ENCODE data around the gene CPNE1. TPM values are rescaled to one million over a fixed set of nuclear protein-coding genes. Genes with fewer than 3 reads are reported as not detected.
A peak's percentile ranks its signal among the peaks of the same experiment; 100 is the strongest.

Gene CPNE1
- total RNA-seq, 1 donor, result 92.0 TPM

GRCh38 chr20:35661908-35662307 is 2.8 kb downstream of the CPNE1 start:
- TF ChIP-seq, protein P1, sequence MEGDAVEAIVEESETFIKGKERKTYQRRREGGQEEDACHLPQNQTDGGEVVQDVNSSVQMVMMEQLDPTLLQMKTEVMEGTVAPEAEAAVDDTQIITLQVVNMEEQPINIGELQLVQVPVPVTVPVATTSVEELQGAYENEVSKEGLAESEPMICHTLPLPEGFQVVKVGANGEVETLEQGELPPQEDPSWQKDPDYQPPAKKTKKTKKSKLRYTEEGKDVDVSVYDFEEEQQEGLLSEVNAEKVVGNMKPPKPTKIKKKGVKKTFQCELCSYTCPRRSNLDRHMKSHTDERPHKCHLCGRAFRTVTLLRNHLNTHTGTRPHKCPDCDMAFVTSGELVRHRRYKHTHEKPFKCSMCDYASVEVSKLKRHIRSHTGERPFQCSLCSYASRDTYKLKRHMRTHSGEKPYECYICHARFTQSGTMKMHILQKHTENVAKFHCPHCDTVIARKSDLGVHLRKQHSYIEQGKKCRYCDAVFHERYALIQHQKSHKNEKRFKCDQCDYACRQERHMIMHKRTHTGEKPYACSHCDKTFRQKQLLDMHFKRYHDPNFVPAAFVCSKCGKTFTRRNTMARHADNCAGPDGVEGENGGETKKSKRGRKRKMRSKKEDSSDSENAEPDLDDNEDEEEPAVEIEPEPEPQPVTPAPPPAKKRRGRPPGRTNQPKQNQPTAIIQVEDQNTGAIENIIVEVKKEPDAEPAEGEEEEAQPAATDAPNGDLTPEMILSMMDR (IDR thresholded peaks at IDR 0.05; ENCODE audit: insufficient read depth, low read depth, low read length), result no peak
- H3K4me3 ChIP-seq (ENCODE audit: low read depth, low read length), result peak overlapping the region; percentile 96
- no peak for DNase-seq (ENCODE audit: low read depth)

- TF ChIP-seq, protein P1 (IDR thresholded peaks at IDR 0.05; ENCODE audit: insufficient read depth, low read depth, low read length), result no peak
- no peak for DNase-seq (ENCODE audit: low read depth)
- no peak overlapping the region for H3K4me3 ChIP-seq (ENCODE audit: low read depth, low read length)
These were observed 3.6 kb downstream of the CPNE1 start for GRCh38 chr20:35661053-35661452.

- H3K4me3 ChIP-seq (ENCODE audit: low read depth, low read length), result no peak overlapping the region
- DNase-seq (ENCODE audit: low read depth), result no peak
- TF ChIP-seq, protein P1 (IDR thresholded peaks at IDR 0.05; ENCODE audit: insufficient read depth, low read depth, low read length), result no peak
These were observed 4.4 kb downstream of the CPNE1 start for GRCh38 chr20:35660122-35660937.

DNA sequence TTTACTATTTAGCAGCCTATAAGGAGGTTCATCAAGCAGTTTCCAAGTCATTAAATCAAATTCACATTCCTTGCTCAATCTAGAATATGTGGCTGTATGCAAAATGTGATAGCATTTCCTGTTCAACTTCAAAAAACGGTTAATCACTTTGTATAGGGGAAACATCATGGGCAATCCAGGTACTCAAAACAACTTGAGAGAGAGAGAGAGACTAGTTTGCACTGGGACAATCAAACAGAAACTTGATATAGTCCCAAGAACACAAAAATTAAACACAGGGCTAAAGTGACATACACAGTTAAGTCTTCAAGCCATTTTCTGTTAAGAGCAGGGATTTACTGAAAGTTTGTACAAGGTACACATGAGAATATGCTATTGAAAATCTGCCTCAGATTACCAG is 7.4 kb downstream of the CPNE1 start:
- TF ChIP-seq, protein P1 (IDR thresholded peaks at IDR 0.05; ENCODE audit: insufficient read depth, low read depth, low read length), result no peak
- DNase-seq (ENCODE audit: low read depth), result no peak
- H3K4me3 ChIP-seq (ENCODE audit: low read depth, low read length), result no peak overlapping the region

- no peak for DNase-seq (ENCODE audit: low read depth)
- TF ChIP-seq, protein P1 (IDR thresholded peaks at IDR 0.05; ENCODE audit: insufficient read depth, low read depth, low read length), result no peak
- no peak overlapping the region for H3K4me3 ChIP-seq (ENCODE audit: low read depth, low read length)
These were observed 10.3 kb downstream of the CPNE1 start for GRCh38 chr20:35654415-35654814.

DNA sequence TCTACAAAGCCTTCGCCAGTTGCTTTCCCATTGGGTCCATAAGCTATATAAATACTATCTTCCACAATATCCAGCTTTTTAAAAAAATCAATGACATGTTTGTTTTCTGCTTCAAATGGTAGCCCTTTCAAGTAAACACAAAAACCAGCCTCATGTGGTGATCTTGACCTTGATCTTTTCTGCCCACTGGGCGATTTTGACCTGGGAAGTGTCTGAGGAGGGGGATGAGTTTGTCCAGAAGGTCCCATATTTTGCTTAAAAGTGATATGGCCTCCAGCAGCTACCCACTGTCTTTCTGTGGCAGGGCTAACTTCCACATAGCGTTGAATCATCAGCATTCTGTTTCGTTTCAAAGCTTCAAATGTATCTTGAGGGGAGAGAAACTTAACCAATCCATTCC is 10.8 kb downstream of the CPNE1 start:
- TF ChIP-seq, protein P1 (IDR thresholded peaks at IDR 0.05; ENCODE audit: insufficient read depth, low read depth, low read length), result no peak
- no peak for DNase-seq (ENCODE audit: low read depth)
- H3K4me3 ChIP-seq (ENCODE audit: low read depth, low read length), result no peak overlapping the region

GRCh38 chr20:35653430-35653734 is 11.3 kb downstream of the CPNE1 start:
- H3K4me3 ChIP-seq (ENCODE audit: low read depth, low read length), result no peak overlapping the region
- DNase-seq (ENCODE audit: low read depth), result no peak
- TF ChIP-seq, protein P1 (IDR thresholded peaks at IDR 0.05; ENCODE audit: insufficient read depth, low read depth, low read length), result no peak

Measured in fibroblast of villous mesenchyme (primary cell).